ENCODE data around the gene NRXN3. TPM values are rescaled to one million over a fixed set of nuclear protein-coding genes. Genes with fewer than 3 reads are reported as not detected.

Gene NRXN3
- total and polyA plus RNA-seq, 2 experiments from 2014 or later: 5.7 to 7.1 TPM

DNA sequence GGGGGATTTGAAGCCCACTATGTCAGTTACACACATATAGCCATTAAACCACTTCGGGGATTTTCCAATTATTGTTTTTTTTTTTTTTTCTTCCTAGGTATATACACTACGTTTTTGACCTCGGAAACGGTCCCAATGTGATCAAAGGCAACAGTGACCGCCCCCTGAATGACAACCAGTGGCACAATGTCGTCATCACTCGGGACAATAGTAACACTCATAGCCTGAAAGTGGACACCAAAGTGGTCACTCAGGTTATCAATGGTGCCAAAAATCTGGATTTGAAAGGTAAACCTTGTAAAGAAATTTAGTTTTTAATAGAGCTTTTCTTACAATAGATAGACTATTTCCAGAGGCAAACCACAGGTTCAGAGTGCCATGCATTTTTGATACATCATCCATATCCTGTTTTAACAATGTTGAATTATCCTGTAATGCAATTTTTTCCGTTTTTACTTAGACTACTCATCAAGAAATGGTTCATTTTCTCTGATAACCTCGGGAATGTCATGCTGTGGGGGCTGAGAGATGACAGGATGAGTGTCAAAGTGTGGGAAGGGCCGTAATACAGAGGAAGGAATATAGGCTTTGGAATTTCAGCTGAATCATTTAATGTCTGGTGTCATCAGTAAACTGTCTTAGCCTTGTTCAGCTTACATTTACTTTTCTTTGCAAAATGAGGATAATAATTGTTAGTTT, 797.1 kb downstream of the NRXN3 start:
- Histone ChIP-seq H3K79me2 (no peaks in the 10 kb centered on the region), H3K27ac (no peak overlapping the region), H3K9me2 (replicated peaks; ENCODE audit: insufficient read depth) (no peaks in the 10 kb centered on the region), H4K20me1 (ENCODE audit: insufficient read depth, poor library complexity, severe bottlenecking) (no peaks in the 10 kb centered on the region), H3K36me3 (replicated peaks; ENCODE audit: insufficient read depth, low read depth) (no peaks in the 10 kb centered on the region), H3K4me1 (ENCODE audit: insufficient read depth) (no peaks in the 10 kb centered on the region), H3K9me3 (ENCODE audit: low read depth) (no peaks in the 10 kb centered on the region), H3K4me3 (no peak overlapping the region), H3K4me2 (no peak overlapping the region), H3K27me3 (no peaks in the 10 kb centered on the region), H2AFZ (no peak overlapping the region)
- 84% methylated on average over 10 of the region's 10 CpGs for WGBS (ENCODE audit: low lambda C conversion rate, missing lambda C conversion rate)
- DNase-seq (ENCODE audit: low spot score): no peak
- TF ChIP-seq, protein P1, sequence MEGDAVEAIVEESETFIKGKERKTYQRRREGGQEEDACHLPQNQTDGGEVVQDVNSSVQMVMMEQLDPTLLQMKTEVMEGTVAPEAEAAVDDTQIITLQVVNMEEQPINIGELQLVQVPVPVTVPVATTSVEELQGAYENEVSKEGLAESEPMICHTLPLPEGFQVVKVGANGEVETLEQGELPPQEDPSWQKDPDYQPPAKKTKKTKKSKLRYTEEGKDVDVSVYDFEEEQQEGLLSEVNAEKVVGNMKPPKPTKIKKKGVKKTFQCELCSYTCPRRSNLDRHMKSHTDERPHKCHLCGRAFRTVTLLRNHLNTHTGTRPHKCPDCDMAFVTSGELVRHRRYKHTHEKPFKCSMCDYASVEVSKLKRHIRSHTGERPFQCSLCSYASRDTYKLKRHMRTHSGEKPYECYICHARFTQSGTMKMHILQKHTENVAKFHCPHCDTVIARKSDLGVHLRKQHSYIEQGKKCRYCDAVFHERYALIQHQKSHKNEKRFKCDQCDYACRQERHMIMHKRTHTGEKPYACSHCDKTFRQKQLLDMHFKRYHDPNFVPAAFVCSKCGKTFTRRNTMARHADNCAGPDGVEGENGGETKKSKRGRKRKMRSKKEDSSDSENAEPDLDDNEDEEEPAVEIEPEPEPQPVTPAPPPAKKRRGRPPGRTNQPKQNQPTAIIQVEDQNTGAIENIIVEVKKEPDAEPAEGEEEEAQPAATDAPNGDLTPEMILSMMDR (IDR thresholded peaks at IDR 0.05; ENCODE audit: poor library complexity): no peak
- TF ChIP-seq EZH2 (IDR thresholded peaks at IDR 0.05; ENCODE audit: borderline replicate concordance) (no peak), EZH2phosphoT487 (IDR thresholded peaks at IDR 0.05; ENCODE audit: low read depth, severe bottlenecking, unreplicated experiment) (no peak)

DNA sequence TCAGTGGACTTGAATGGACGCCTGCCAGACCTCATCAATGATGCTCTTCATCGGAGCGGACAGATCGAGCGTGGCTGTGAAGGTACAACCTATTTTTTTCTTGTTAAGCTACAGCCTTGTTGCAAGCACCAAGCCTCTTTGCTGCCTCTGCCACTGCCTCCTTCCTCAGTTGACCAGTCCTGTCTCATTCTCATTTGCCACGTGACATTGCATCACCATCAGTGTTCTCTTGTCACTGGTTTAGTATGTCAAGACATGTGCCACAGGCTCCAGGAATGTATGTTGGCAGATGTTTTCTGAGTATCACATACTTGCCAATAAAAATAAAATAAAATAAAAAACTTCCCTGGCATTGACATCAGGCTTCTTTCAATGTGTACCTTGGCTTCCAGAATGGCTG, 798.1 kb downstream of the NRXN3 start:
- H2AFZ ChIP-seq: no peak overlapping the region
- no peaks in the 10 kb centered on the region for H3K79me2 ChIP-seq
- H4K20me1 ChIP-seq (ENCODE audit: insufficient read depth, poor library complexity, severe bottlenecking): no peaks in the 10 kb centered on the region
- H3K36me3 ChIP-seq (replicated peaks; ENCODE audit: insufficient read depth, low read depth): no peaks in the 10 kb centered on the region
- no peak for DNase-seq (ENCODE audit: low spot score)
- H3K9me2 ChIP-seq (replicated peaks; ENCODE audit: insufficient read depth): no peaks in the 10 kb centered on the region
- no peaks in the 10 kb centered on the region for H3K9me3 ChIP-seq (ENCODE audit: low read depth)
- H3K27ac ChIP-seq: no peak overlapping the region
- WGBS (ENCODE audit: low lambda C conversion rate, missing lambda C conversion rate): 94% methylated on average over 6 of the region's 6 CpGs
- no peaks in the 10 kb centered on the region for H3K27me3 ChIP-seq
- H3K4me2 ChIP-seq: no peak overlapping the region
- TF ChIP-seq EZH2 (IDR thresholded peaks at IDR 0.05; ENCODE audit: borderline replicate concordance) (no peak), EZH2phosphoT487 (IDR thresholded peaks at IDR 0.05; ENCODE audit: low read depth, severe bottlenecking, unreplicated experiment) (no peak)
- TF ChIP-seq, protein P1 (IDR thresholded peaks at IDR 0.05; ENCODE audit: poor library complexity): no peak
- H3K4me1 ChIP-seq (ENCODE audit: insufficient read depth): no peaks in the 10 kb centered on the region
- no peak overlapping the region for H3K4me3 ChIP-seq

DNA sequence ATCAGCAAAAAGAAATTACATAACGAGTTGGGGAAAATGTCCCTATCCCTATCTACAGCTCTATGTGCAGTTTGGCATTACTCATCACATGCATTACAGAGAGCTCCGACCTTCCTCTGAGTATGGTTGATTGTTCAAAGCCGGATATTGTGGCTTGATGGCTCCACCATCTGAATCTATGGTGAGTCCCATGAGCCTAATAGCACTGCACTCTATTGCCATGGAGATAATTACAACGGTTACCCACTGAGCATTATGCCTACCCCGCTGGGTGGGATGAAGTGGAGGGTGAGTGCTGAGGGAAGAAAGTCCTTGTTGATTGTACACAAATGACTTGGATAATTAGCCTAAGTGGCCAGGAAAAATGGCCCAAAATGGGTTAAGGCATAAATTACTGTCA, 800.5 kb downstream of the NRXN3 start:
- H3K9me3 ChIP-seq (ENCODE audit: low read depth): no peaks in the 10 kb centered on the region
- H3K4me2 ChIP-seq: no peak overlapping the region
- H3K4me3 ChIP-seq: no peak overlapping the region
- no peaks in the 10 kb centered on the region for H3K79me2 ChIP-seq
- 84% methylated on average over 5 of the region's 5 CpGs for WGBS (ENCODE audit: low lambda C conversion rate, missing lambda C conversion rate)
- no peaks in the 10 kb centered on the region for H3K36me3 ChIP-seq (replicated peaks; ENCODE audit: insufficient read depth, low read depth)
- H4K20me1 ChIP-seq (ENCODE audit: insufficient read depth, poor library complexity, severe bottlenecking): no peaks in the 10 kb centered on the region
- TF ChIP-seq, protein P1 (IDR thresholded peaks at IDR 0.05; ENCODE audit: poor library complexity): no peak
- no peak for TF ChIP-seq EZH2phosphoT487 (IDR thresholded peaks at IDR 0.05; ENCODE audit: low read depth, severe bottlenecking, unreplicated experiment)
- TF ChIP-seq EZH2 (IDR thresholded peaks at IDR 0.05; ENCODE audit: borderline replicate concordance): no peak
- DNase-seq (ENCODE audit: low spot score): no peak
- H3K4me1 ChIP-seq (ENCODE audit: insufficient read depth): no peaks in the 10 kb centered on the region
- H2AFZ ChIP-seq: no peak overlapping the region
- H3K27ac ChIP-seq: no peak overlapping the region
- H3K27me3 ChIP-seq: no peaks in the 10 kb centered on the region
- H3K9me2 ChIP-seq (replicated peaks; ENCODE audit: insufficient read depth): no peaks in the 10 kb centered on the region
